ENCODE measurements around the gene KAT6B.

Gene KAT6B

DNA sequence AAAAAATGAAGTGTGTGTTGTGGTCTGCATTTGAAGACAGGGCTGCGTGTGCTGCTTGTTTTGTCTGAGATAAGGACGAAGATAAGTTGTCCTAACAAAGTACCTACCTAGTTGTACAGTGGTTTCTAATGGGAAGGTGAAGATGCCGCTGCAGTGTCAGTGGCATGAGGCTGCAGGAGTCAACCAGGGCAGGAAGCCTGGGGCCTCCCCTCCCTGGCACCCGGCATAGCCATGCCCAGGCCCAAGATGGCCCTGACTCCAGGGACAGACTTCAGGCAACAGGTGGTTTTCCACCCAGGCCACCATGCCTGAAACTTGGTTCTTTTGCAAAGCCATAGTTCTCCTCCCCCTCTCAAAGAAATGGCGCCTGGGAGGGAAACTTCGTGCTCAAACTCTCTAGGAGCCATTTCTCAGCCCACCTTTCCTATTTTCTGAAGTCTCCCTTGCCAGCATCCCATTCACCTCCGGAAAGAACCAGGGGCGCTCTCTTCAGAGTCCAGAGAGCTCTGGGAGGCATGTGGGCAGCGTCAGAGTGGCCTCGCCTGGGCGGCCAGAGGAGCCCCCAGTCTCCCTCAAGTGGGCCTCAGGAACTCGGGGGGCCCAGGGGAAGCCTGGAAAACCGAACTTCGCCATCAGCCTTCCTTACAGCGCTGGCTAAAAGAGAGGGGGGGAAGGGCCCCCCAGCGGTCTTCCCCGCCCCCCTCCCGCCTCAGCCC is 2.1 kb upstream of the KAT6B start:
- DNase-seq = peak; percentile 26

DNA sequence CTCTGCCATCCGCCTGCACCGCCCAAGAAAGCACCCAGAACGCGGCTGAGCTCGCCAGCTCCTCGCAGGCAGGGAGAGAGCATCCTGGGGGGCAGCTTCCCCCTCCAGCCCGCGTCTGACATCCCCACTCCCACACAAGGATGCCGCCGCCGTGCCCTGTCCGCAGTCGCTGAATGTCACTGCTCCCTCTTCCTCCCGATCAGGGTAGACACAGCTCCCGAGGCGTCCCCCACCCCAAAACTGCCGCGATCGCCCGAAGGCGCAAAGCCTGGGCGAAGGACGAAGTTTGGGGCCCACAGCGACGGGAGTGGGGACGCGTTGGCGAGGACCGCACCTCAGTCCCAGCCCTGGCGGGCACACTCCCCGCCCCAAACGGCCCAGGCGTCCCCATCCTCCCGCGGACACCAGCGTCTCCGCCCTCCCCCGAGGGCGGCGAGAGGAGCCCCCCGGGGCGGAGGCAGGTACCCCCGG is 1.5 kb upstream of the KAT6B start:
- DNase-seq = peak; percentile 44

DNA sequence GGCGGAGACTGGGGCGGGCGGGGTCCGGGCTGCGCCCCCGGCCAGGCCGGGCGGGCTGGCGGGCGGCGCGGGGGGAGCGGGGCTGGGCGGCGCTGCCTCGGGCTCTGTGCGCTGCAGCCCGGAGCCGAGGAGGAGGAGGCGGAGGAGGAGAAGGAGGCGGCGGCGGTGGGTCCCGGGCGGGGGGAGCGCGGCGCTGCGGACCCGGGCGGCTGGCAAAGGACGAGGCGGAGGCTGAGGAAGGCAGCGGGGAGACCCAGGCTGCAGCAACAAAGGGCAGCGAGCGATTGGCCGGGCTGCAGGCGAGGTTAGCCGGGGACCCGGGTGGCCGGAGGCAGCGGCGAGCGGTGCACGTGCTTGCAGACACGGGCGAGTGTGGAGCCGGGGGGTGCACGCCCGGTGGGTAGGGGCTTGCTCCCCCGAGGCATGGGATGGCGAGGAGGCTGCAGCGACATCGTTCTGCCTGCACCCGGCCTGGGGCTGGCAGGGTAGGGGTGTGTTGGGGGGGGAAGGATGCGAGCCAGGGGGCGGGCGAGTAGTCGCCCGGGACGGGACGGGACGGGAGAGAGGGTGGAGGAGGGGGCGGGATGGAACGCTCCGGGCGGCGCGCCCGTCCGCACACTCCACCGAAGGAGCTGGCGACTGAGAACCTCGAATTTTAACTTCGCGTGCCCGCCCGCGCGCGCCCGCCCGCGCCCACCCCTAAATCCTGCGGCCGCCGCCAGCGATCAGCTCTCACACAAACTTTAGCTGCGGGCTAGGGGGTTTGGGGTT is 844 bp upstream of the KAT6B start:
- DNase-seq = peak; percentile 63

GRCh38 chr10:74827045-74827441 is 643 bp downstream of the KAT6B start:
- no peak for DNase-seq

- no peak for DNase-seq
Observed at GRCh38 chr10:74827694-74828093, 1.3 kb downstream of the KAT6B start.

GRCh38 chr10:74828946-74829345 is 2.5 kb downstream of the KAT6B start:
- no peak for DNase-seq

DNA sequence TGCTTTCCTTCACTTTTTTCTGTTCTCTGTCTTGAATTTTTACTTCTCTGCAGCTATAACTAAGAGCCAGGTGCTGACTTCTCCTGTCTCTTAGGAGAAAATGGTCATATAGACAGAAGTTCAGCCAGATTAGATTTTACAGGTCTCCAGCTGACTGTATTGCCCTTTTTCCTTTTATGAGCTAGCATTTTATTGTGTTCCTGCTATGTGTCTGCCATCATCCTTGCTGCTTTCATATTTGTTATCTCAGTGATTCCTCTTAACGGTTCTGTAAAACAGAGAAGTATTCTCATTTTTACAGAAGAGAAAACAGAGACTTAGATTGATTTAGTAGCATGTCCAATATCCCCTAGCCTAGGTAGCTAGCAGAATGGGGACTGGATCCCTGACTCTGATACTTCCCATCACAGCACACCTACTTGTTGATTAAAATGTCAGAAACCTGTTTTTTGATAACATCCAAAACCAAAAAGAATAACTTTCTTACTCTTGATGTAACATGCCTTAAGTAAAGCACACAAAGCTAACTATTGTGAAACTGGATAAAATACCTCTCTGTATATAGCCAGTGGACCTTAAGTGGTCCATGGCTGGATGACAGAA is 5.2 kb downstream of the KAT6B start:
- DNase-seq = no peak

GRCh38 chr10:74835963-74836362 is 9.6 kb downstream of the KAT6B start:
- no peak for DNase-seq

GRCh38 chr10:74836877-74837276 is 10.5 kb downstream of the KAT6B start:
- DNase-seq = no peak

- no peak for DNase-seq
Observed at GRCh38 chr10:74837743-74838142, 11.3 kb downstream of the KAT6B start.

- no peak for DNase-seq
Observed at GRCh38 chr10:74839708-74840107, 13.3 kb downstream of the KAT6B start.

- no peak for DNase-seq
Observed at GRCh38 chr10:74841265-74841973, 15.0 kb downstream of the KAT6B start.

GRCh38 chr10:74842301-74842954 is 16.0 kb downstream of the KAT6B start:
- DNase-seq = no peak

- no peak for DNase-seq
Observed at GRCh38 chr10:74846958-74847357, 20.6 kb downstream of the KAT6B start.

- DNase-seq = no peak
Observed at GRCh38 chr10:74851831-74852230, 25.4 kb downstream of the KAT6B start.

- DNase-seq = no peak
Observed at GRCh38 chr10:74852381-74852780, 26.0 kb downstream of the KAT6B start.

- DNase-seq = no peak
Observed at GRCh38 chr10:74854610-74855009, 28.2 kb downstream of the KAT6B start.

DNA sequence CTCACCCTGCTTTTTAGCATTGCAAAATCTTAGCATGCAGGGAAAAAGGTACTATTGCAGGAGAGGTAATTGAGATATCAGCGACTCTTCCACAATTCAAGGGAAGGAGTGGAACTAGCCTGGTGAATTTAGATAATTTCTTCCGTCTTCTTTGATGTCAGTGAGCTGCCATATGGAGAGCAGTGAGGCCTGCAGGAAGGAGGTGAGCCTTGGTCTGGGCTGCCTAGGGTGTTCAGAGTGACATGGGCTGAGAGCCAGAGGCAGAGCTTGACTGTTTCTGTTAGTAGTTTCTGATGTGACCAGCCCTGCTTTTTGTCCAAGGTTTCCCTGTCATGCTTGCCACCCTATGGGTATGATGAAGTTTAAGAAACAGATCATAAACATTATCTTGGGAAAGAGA is 28.6 kb downstream of the KAT6B start:
- no peak for DNase-seq

DNA sequence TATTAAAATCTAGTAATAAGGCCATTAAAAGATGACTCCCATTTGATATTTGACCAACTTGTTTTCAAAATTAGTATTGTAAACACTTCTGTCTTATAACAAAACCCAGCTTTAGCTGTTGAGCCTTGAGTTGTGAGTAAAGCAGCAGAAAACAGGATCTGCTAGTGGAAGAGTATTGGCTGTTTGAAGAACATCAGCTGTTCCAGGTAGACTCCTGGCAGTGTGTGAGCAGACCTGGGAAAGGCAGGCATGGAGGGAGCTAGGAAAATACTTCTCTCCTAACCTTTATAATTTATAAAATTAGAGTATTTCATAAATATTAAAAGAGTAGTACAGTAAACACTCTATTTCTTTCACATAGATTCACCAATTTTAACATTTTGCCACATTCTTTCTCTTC is 29.0 kb downstream of the KAT6B start:
- DNase-seq = no peak

- no peak for DNase-seq
Observed at GRCh38 chr10:74856940-74857339, 30.5 kb downstream of the KAT6B start.

- no peak for DNase-seq
Observed at GRCh38 chr10:74857586-74857985, 31.2 kb downstream of the KAT6B start.

GRCh38 chr10:74859546-74859945 is 33.1 kb downstream of the KAT6B start:
- DNase-seq = no peak

DNA sequence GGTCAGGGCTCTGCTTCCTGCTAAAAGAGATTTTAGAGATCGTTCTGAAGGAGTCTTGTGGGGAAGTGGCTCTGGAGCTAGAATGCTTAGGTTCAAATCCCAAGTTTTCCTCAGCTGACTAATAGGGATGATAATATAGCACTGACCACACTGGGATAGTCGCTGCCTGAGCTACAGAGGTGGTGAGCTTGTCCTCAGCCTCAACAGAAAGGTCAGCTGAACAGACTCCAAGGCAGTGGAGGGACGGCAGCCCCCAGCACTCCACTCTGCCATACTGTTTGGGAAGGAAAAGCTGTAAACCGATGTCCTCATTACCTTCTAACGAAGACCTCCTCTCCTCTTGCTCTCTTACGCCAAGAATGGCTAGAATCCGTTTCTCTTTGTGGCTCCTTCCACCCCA is 36.2 kb downstream of the KAT6B start:
- DNase-seq = no peak

Data from activated CD8-positive, alpha-beta memory T cell treated with anti-CD3 and anti-CD28 coated beads, Interleukin-2, amount 50 U/mL, for 4 hours (primary cell).